Stimulated activated CD8-positive, alpha-beta memory T cell treated with anti-CD3 and anti-CD28 coated beads, Interleukin-4, amount 100 ng/mL, for 48 hours (primary cell): ENCODE results near the gene TTLL11.
"Not testable (repeated sequence)": the region's sequence is repeated elsewhere in the genome, so short reads cannot be mapped to it uniquely, and the experiment has no call there.

Experiments used
- DNase-seq: peaks from one replicate; pipeline ENCODE4 v3.0.0-alpha.2; 2020

Gene TTLL11

GRCh38 chr9:121894380-121894779 is 198.7 kb downstream of the TTLL11 start:
- not testable (repeated sequence) for DNase-seq

DNA sequence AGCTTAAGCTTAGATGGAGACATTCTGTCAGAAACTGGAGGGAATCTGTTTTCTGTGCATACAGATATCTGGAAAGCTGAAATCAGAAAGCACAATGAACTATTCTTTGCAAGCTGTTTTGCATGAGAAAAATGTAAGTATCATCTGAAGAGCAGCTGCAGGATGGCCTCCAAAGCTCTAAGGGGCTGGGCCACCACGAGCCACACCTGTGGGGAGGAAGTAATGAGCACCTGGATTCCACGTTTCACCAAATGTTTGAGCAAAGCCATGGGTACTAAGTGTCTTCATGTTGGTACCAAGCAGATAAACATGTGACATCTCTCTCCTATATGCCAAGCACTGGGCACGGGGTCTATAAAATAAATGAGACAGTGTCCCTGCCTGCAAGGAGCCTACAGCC is 199.3 kb downstream of the TTLL11 start:
- DNase-seq = no peak

DNA sequence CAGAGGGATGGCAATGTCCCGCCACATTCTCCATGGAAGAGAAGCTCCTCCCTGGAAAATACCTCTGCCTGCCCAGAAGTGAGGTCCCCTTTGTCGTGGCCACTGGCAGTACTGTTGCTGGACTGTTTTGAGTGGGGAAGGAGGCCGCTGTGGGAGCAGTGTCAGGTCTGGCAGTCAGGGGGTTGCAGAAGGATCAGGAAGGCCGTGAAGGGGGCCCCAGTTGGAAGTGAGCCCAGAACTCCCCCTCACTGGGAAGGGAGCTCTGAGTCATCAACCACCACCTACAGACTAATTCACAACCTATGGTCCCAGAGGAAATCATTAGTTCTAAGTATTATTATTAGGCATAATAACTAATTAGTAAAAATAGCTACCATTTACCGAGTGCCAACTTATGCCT is 200.4 kb downstream of the TTLL11 start:
- no peak for DNase-seq

- no peak for DNase-seq
Measured at GRCh38 chr9:121890746-121891145, 202.4 kb downstream of the TTLL11 start.

- DNase-seq = no peak
Measured at GRCh38 chr9:121889990-121890563, 203.0 kb downstream of the TTLL11 start.

GRCh38 chr9:121888438-121888775 is 204.7 kb downstream of the TTLL11 start:
- no peak for DNase-seq

DNA sequence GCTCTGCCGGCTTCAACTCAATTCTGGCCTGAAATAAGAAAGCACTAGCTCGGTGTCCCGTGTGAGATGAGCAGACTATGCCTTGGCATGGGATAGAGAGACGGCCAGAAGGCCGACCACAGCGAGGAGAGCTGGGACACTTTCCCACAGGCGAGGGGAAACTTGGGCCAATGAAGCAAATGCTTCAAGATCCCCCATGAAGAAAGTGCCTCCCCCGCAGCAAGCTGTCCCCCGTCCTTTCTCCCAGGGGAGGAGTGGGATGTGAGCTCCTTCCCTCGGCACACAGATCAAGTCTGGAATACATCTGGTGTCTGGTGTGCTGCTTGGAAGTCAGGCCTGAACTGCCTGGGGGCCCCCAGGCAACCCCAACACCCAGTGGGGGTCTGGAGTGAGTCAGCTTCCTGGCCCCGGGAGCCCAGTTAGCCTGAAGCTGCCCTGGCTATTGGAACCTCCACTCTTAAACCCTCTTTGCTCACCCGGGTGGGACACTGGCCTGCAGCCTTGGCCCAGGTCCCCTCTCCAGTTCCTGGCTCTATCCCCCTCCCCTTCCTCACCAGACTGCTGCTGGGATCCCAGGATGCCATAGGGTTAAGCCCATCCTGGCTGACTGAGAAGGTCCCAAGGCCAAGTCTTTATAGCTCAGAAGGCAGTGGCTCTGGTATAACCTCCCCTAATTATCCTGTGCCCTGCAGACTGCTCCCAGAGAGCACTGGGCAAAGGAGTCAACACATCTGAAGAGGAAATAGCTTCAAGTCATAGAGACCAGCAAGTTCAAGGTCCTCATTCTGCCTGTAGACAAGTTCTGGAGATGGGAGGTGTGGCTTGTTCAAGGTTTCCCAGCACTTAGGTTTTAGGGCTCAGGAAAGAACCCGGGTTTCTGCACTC is 205.3 kb downstream of the TTLL11 start:
- DNase-seq = no peak

- peak; percentile 61 for DNase-seq
Measured at GRCh38 chr9:121886759-121887485, 206.2 kb downstream of the TTLL11 start.

GRCh38 chr9:121885345-121885901 is 207.7 kb downstream of the TTLL11 start:
- no peak for DNase-seq

GRCh38 chr9:121884057-121884541 is 209.0 kb downstream of the TTLL11 start:
- no peak for DNase-seq

- no peak for DNase-seq
Measured at GRCh38 chr9:121883281-121884056, 209.6 kb downstream of the TTLL11 start.

DNA sequence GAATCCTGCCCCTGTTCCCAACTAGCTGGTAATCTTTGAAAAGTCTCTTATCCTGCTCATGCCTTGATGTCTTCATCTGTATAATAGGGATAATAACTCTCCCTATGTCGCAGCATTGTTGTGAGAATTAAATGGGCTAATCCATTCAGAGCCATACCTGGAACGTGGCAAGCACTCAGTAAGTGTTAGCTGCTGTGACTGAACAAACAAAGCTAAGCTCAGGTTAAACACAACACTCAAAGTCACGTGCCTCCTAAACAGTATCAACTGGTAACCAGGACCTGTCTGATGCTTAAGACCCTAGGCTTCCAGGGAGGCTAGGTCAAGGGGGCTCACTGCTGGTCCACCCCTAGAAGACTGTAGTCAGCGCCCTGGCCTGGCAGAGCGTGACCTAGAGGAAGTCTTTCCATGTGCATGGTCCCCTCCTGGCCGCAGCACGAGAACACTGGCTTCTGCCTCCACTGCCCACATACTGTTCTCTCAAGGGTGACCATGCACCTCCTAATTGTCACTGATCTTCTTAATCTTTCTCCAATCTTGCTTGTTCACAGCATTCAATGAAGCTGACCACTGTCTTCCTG is 211.1 kb downstream of the TTLL11 start:
- no peak for DNase-seq

- DNase-seq = no peak
Measured at GRCh38 chr9:121880343-121880898, 212.7 kb downstream of the TTLL11 start.

- no peak for DNase-seq
Measured at GRCh38 chr9:121878271-121878822, 214.8 kb downstream of the TTLL11 start.

DNA sequence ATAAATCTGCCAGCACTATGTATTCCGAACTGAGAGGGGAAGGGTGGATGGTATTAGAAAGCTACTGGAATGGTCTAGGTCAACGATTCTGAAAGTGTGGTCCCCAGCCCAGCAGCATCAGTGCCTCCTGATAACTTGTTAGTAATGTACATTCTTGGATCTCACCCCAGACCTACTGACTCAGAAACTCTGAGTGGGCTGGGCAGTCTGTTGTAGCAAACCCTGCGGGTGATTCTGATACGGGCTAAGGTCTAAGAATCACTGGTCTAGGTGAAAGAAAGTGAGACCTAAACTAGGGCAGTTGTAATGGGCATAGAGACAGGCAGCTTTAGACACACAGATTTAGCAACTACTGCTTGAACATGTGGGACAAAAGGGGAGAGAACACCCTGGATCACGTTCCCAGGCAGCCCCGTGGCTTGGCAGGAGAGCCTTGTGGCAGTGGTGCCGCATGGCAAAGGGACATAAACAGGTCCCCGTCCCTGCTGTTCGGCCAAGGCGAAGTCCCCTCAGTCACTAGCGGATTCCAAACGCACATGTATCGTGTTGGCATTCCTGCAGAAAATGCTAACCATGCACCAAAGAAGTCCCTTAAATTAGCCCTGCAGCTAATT is 216.3 kb downstream of the TTLL11 start:
- no peak for DNase-seq

- no peak for DNase-seq
Measured at GRCh38 chr9:121876255-121876654, 216.9 kb downstream of the TTLL11 start.

DNA sequence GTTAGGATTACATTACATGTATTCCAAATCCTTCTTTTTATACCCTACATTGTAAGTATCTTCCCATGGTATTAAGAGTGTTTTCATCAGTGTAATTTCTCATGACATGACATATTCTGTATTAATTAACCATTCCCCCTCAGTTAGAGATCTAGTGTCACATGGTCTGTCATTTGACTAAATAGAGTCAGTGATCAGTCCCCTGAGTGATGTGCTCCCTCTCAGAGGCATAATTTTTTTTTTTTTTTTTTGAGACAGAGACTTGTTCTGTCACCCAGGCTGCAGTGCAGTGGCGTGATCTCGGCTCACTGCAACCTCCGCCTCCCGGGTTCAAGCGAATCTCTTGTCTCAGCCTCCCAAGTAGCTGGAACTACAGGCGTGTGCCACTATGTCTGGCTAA is 218.6 kb downstream of the TTLL11 start:
- DNase-seq = no peak

DNA sequence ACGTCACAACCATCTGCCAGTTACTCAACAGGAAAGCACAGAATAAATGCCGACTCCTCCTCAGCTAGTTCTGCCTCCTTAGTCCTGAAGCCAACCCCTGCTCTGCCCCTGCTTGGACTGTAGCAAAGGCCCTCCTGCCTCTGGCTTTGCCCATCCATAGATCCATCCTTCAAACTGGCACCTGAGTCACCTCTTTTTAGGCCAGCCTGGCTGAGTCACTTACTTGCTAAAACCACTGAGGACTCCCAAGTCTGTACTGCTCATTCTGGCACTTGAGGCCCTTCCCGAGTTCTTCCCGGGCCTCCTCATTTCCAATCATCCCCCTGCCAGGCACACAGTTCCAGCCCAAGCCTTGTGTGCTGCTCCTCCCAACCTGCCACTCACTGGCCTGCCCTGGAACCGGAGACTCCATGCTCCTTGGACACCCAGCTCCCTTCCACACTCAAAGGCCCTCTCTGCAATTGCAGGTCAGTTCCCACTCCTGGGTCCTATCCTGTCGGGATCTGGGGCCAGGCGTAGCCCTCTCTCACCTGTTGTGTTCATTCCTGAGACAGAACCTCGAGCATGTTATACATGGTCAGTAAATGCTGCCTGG is 221.6 kb downstream of the TTLL11 start:
- no peak for DNase-seq

DNA sequence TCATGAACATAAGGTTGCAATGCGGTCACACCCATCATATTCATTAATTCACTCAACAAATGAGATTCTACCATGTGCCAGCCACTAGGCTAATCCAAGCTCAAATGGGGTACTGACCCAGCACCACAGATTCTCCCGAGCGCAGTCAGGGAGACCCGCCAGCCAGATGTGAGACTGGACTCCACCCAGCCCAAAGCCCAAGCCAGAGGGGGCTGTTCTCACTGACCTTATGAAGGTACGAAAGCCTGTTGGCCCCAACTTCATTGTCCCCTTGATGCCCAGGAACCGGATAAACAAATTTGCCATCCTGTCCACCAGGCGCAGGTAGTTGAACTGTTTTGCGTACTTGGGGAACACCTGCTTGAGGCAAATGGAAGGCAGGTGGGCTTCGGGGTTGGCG is 222.8 kb downstream of the TTLL11 start:
- DNase-seq = no peak

DNA sequence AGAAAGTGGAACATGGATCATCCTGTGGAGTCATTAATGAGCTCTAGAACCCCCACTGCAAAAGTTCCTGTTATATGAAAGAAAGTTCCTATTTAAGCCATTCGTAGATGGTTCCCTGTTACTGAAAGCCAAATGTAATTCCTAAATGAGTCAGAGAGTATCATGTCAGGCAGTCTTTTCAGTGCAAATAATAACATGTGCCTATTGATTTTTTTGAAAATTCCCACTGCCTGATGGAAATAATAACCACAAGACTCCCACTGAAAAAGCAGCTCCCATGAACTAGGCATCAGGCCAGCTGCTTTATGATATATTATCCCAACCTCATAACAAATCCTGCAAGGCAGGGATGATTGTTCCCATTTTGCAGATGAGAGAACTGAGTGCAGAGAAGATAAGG is 224.5 kb downstream of the TTLL11 start:
- no peak for DNase-seq

DNA sequence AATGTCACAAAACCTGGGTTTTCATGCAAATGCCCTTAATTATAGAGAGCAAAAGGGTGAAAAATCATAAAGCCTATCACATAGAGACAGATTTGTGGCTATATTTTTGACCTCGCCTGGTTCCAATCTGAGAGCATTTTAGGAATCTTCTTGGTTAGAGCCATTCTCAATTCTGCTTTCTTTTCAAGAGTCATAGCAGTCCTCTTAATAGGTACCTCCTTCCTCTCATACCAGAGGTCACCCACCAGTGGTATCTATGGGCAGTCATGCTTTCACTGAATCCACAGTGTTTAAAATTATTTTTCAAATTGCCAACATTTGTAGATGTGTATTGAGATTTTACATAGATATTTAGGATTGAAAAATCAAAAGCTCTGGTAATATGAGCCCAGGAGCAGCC is 226.2 kb downstream of the TTLL11 start:
- no peak for DNase-seq
